GM11168 (cell line): Measurements from ENCODE around the gene KRT24.
"Not testable (repeated sequence)": the region's sequence is repeated elsewhere in the genome, so short reads cannot be mapped to it uniquely, and the experiment has no call there.

ENCODE experiments used
- in situ Hi-C: fragments of 300-500 bp; cut with MboI; formaldehyde crosslinking; loops from one replicate; pipeline ENCODE4 v1.12.0; 2022; ENCODE audit warnings: low sequenced_read_pairs; ENCODE audit not compliant: unreplicated experiment

The KRT24 gene

GRCh38 chr17:40703652-40704051 is at the start of gene KRT24:
TSS of gene KRT24 (minus strand) at chr17:40703752. CDS start at chr17:40703693, 59 bp downstream.
- in situ Hi-C loops = no loop called here

GRCh38 chr17:40751065-40751464 is 47.5 kb upstream of the KRT24 start:
- in situ Hi-C loops = no loop called here

GRCh38 chr17:40750391-40750790 is 46.8 kb upstream of the KRT24 start:
- in situ Hi-C loops = no loop called here

GRCh38 chr17:40748666-40749065 is 45.1 kb upstream of the KRT24 start:
- in situ Hi-C loops = not testable (repeated sequence)

- in situ Hi-C loops = no loop called here
These were observed 35.0 kb upstream of the KRT24 start for GRCh38 chr17:40738553-40738952.

GRCh38 chr17:40735016-40735415 is 31.5 kb upstream of the KRT24 start:
- in situ Hi-C loops = no loop called here

- in situ Hi-C loops = no loop called here
These were observed 30.5 kb upstream of the KRT24 start for GRCh38 chr17:40734018-40734417.

GRCh38 chr17:40730970-40731369 is 27.4 kb upstream of the KRT24 start:
- in situ Hi-C loops = no loop called here

GRCh38 chr17:40727447-40728231 is 24.1 kb upstream of the KRT24 start:
- in situ Hi-C loops = no loop called here

- in situ Hi-C loops = no loop called here
These were observed 23.4 kb upstream of the KRT24 start for GRCh38 chr17:40726919-40727318.

- in situ Hi-C loops = no loop called here
These were observed 21.1 kb upstream of the KRT24 start for GRCh38 chr17:40724656-40725055.

GRCh38 chr17:40722241-40722640 is 18.7 kb upstream of the KRT24 start:
- in situ Hi-C loops = no loop called here

GRCh38 chr17:40720899-40721298 is 17.3 kb upstream of the KRT24 start:
- in situ Hi-C loops = no loop called here

- in situ Hi-C loops = no loop called here
These were observed 15.4 kb upstream of the KRT24 start for GRCh38 chr17:40718930-40719329.

- in situ Hi-C loops = no loop called here
These were observed 14.2 kb upstream of the KRT24 start for GRCh38 chr17:40717776-40718175.

GRCh38 chr17:40714473-40714872 is 10.9 kb upstream of the KRT24 start:
- in situ Hi-C loops = no loop called here

- in situ Hi-C loops = no loop called here
These were observed 4.2 kb upstream of the KRT24 start for GRCh38 chr17:40707745-40708144.

- in situ Hi-C loops = no loop called here
These were observed 2.0 kb upstream of the KRT24 start for GRCh38 chr17:40705584-40705983.

- in situ Hi-C loops = no loop called here
These were observed 1.3 kb downstream of the KRT24 start for GRCh38 chr17:40702271-40702670.

GRCh38 chr17:40699853-40700252 is 3.7 kb downstream of the KRT24 start:
- in situ Hi-C loops = no loop called here

GRCh38 chr17:40699371-40699770 is 4.2 kb downstream of the KRT24 start:
- in situ Hi-C loops = no loop called here

GRCh38 chr17:40697297-40697696 is 6.3 kb downstream of the KRT24 start:
- in situ Hi-C loops = no loop called here
